GM12878 (cell line): ENCODE results near the gene BTC. TPM values are rescaled to one million over a fixed set of nuclear protein-coding genes. Genes with fewer than 3 reads are reported as not detected.

Experiments used
- ATAC-seq: fragments of 200-7000 bp; cut with Tn5 transposase; 3 replicates; pipeline ENCODE4 v1.9.1; 2020; ENCODE audit warnings: mild to moderate bottlenecking, moderate library complexity
- BruUV-seq: library from RNA; stranded (reverse); fragments of 400-500 nt; replicated peaks from 2 replicates; lab custom pipeline; 2021; lab: Mats Ljungman, UMichigan
- CTCF ChIA-PET: fragments of 300-600 bp; sonication (Branson Sonifier 250); formaldehyde crosslinking; extraction: SDS; loops from one replicate; lab custom pipeline; 2021; ENCODE audit warnings: inconsistent platforms; lab: Yijun Ruan, JAX
- POLR2A ChIA-PET: fragments of 350-600 bp; formaldehyde crosslinking; extraction: SDS; loops from one replicate; lab custom pipeline; 2021; ENCODE audit warnings: inconsistent platforms; lab: Charles Lee
- RAD21 ChIA-PET: fragments of 300-600 bp; sonication (Branson Sonifier 250); formaldehyde crosslinking; loops from one replicate; lab custom pipeline; 2023; ENCODE audit warnings: antibody characterized with exemption; ENCODE audit not compliant: unreplicated experiment; lab: Charles Lee
- SMC1A ChIA-PET: fragments of 300-600 bp; sonication (Branson Sonifier 250); formaldehyde crosslinking; loops from one replicate; lab custom pipeline; 2023; ENCODE audit not compliant: unreplicated experiment, uncharacterized antibody; lab: Charles Lee
- DNase-seq: peaks from one replicate; pipeline ENCODE4 v3.0.0-alpha.2; 2011; ENCODE audit warnings: low read depth, low spot score
- FAIRE-seq: peaks from 3 replicates; lab custom pipeline; 2011; peaks lifted over from hg19 to GRCh38; lab: Jason Lieb, UNC
- H2AFZ ChIP-seq: 2 replicates; pipeline ENCODE4 v1.6.0; 2011; ENCODE audit warnings: low read depth, low read length, control low read depth; ENCODE audit not compliant: control insufficient read depth
- H3K27ac ChIP-seq: 2 replicates; pipeline ENCODE4 v1.5.1; 2011; ENCODE audit warnings: control low read depth; ENCODE audit not compliant: control insufficient read depth, insufficient read depth
- H3K27me3 ChIP-seq, 2 experiments: replicated peaks in 1 of 2; 2 replicates each; pipeline versions ENCODE4 v1.6.0 to v1.6.1; 2011; ENCODE audit warnings: low read length in 1 of 2; ENCODE audit not compliant: control insufficient read depth in 2 of 2, insufficient read depth in 2 of 2
- H3K36me3 ChIP-seq, 2 experiments: 2 replicates each; pipeline ENCODE4 v1.5.1; 2011; ENCODE audit warnings: low read length in 1 of 2; ENCODE audit not compliant: control insufficient read depth in 2 of 2, insufficient read depth in 2 of 2
- H3K4me1 ChIP-seq: 2 replicates; pipeline ENCODE4 v1.6.1; 2011; ENCODE audit warnings: mild to moderate bottlenecking, low read length, moderate library complexity, mixed read lengths; ENCODE audit not compliant: control insufficient read depth, insufficient read depth
- H3K4me2 ChIP-seq: 2 replicates; pipeline ENCODE4 v1.6.0; 2011; ENCODE audit warnings: control low read depth; ENCODE audit not compliant: control insufficient read depth, insufficient read depth
- H3K4me3 ChIP-seq: fragments of 200-600 bp; sonication (generic); 2 replicates; pipeline ENCODE4 v1.5.1; 2016
- H3K79me2 ChIP-seq: 2 replicates; pipeline ENCODE4 v1.6.0; 2011; ENCODE audit warnings: low read length; ENCODE audit not compliant: control insufficient read depth, insufficient read depth
- H3K9ac ChIP-seq: 2 replicates; pipeline ENCODE4 v1.8.0; 2011; ENCODE audit warnings: low read length, control low read depth, mixed read lengths; ENCODE audit not compliant: control insufficient read depth, insufficient read depth
- H3K9me3 ChIP-seq: replicated peaks from 3 replicates; pipeline ENCODE4 v1.5.1; 2011; ENCODE audit warnings: mild to moderate bottlenecking, low read length; ENCODE audit not compliant: control insufficient read depth, insufficient read depth
- H4K20me1 ChIP-seq: 2 replicates; pipeline ENCODE4 v1.6.0; 2011; ENCODE audit not compliant: control insufficient read depth, insufficient read depth
- EP300 ChIP-seq, 2 experiments: fragments of 150-350 bp in 1 of 2; IDR thresholded peaks; 2 replicates each; pipeline ENCODE4 v1.6.1; 2011 to 2012; ENCODE audit warnings: low read depth in 2 of 2, low read length in 2 of 2, borderline replicate concordance in 1 of 2, improper control_type of control experiment in 1 of 2, inconsistent platforms in 1 of 2; ENCODE audit not compliant: control insufficient read depth in 1 of 2
- ESRRA ChIP-seq: IDR thresholded peaks from 2 replicates; pipeline ENCODE4 v1.6.1; 2012; ENCODE audit warnings: mild to moderate bottlenecking, low read length, improper control_type of control experiment
- HDGF ChIP-seq: fragments of 450-650 bp; IDR thresholded peaks from 2 replicates; pipeline ENCODE4 v1.6.1; 2016; ENCODE audit warnings: antibody characterized with exemption
- NFYB ChIP-seq: IDR thresholded peaks from 2 replicates; pipeline ENCODE4 v1.6.1; 2011; ENCODE audit warnings: low read depth, mild to moderate bottlenecking, low read length, improper control_type of control experiment, moderate library complexity; ENCODE audit not compliant: insufficient read depth
- NR2C1 ChIP-seq: fragments of 450-650 bp; IDR thresholded peaks from 2 replicates; pipeline ENCODE4 v1.6.1; 2017; ENCODE audit warnings: antibody characterized with exemption, mild to moderate bottlenecking, moderate library complexity
- PAX8 ChIP-seq: fragments of 450-650 bp; IDR thresholded peaks from 2 replicates; pipeline ENCODE4 v1.6.1; 2017; ENCODE audit warnings: mild to moderate bottlenecking, moderate library complexity
- TCF12 ChIP-seq: IDR thresholded peaks from 2 replicates; pipeline ENCODE4 v1.6.1; 2011; ENCODE audit warnings: low read depth, mild to moderate bottlenecking, low read length
- WGBS: methylation state at CpG from one replicate; pipeline ENCODE4 v1.1.6; 2016; ENCODE audit warnings: low lambda C conversion rate; ENCODE audit not compliant: insufficient replicate concordance, insufficient coverage; ENCODE audit errors: missing lambda C conversion rate; 5-methylcytosine and 5-hydroxymethylcytosine counted together
- in situ Hi-C: fragments of 300-500 bp; cut with MboI; formaldehyde crosslinking; loops from 9 replicates; pipeline ENCODE4 v1.14.3; 2018; ENCODE audit warnings: mixed read lengths
- intact Hi-C: fragments of 100-400 bp; cut with micrococcal nuclease; formaldehyde crosslinking; loops from one replicate; pipeline ENCODE4 v1.14.2; 2022; ENCODE audit not compliant: unreplicated experiment
- polyA plus RNA-seq, 11 experiments: library from polyadenylated mRNA; depleted of rRNA in 4 of 11; unstranded in 6 of 11; stranded (reverse) in 5 of 11; fragments of >200 nt; fragmentation: Nextera tagmentation in 4 of 11; fragmentation: Illumina TruSeq in 1 of 11; extraction: Ambion mirVana in 4 of 11; extraction: Trizol in 1 of 11; gene quantifications; 1 replicate in 1 of 11; 2 replicates in 10 of 11; pipeline versions ENCODE4 v1.2.1 to v1.2.3, GENCODE V29; 2011 to 2016; ENCODE audit warnings: inconsistent platforms in 2 of 11, missing spikeins in 2 of 11, low read depth in 1 of 11
- total RNA-seq, 4 experiments: library from RNA; depleted of rRNA in 3 of 4; stranded (reverse); fragments of >200 nt in 3 of 4; fragmentation: Illumina TruSeq in 1 of 4; extraction: Trizol in 1 of 4; gene quantifications; 2 replicates each; pipeline versions ENCODE4 v1.2.1 to v1.2.3, GENCODE V29; 2013 to 2021
- TF ChIP-seq, protein P1 (sequence below): fragments of 450-650 bp; IDR thresholded peaks from 2 replicates; pipeline ENCODE4 v1.6.1; 2017; ENCODE audit warnings: antibody characterized with exemption, mild to moderate bottlenecking, moderate library complexity
- TF ChIP-seq, protein P2 (sequence below): IDR thresholded peaks from 2 replicates; pipeline ENCODE4 v1.6.1; 2011; ENCODE audit warnings: borderline replicate concordance, low read depth, mild to moderate bottlenecking, moderate library complexity, mixed read lengths, low read length; ENCODE audit not compliant: insufficient read depth; ENCODE audit errors: extremely low read length

BTC gene
- total and polyA plus RNA-seq, 10 of the 15 experiments (the other 5 are each of a cell fraction or from before 2014, with no cell fraction given) = not detected

DNA sequence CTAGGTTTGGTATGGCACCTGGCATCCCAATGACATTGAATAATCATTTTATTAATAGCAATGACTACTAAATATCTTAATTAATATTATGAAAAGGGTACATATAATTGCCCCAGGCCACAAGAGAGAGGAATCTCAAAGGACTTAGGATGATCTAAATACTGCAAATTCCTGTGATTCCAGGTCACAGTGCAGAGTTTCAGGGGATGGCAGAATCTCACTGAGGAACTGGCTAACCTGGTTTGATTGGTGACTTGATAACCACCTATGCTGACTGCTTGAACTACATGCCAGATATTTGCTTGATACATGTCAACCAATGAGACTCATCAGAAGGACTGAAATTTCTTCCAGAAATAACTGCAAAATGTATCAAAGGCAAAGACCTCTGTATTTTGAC lies 37.2 kb downstream of the BTC start:
- POLR2A ChIA-PET = interaction anchor here (0.6 kb wide), 1 partner anchor 8 kb away, joined by 3 read pairs; no protein-coding TSS in a partner anchor
- RAD21 ChIA-PET = no interaction called here
- Histone ChIP-seq H3K9me3 (no peaks in the 10 kb centered on the region), H3K27ac (no peak overlapping the region), H3K4me1 (no peaks in the 10 kb centered on the region), H3K79me2 (no peaks in the 10 kb centered on the region), H4K20me1 (no peaks in the 10 kb centered on the region), H2AFZ (no peak overlapping the region), H3K36me3 (no peaks in the 10 kb centered on the region), H3K4me2 (no peak overlapping the region), H3K9ac (no peak overlapping the region), H3K27me3 (no peaks in the 10 kb centered on the region), H3K4me3 (no peak overlapping the region)
- in situ Hi-C loops = no loop called here
- SMC1A ChIA-PET = no interaction called here
- intact Hi-C loops = no loop called here
- CTCF ChIA-PET = interaction anchor here (0.7 to 0.9 kb wide), 2 partner anchors 8 kb away, joined by 3 read pairs; no protein-coding TSS in a partner anchor
- no TSS peak for BruUV-seq
- DNase-seq = no peak
- ATAC-seq = no peak
- no peak for FAIRE-seq
- TF ChIP-seq EP300 (IDR thresholded peaks at IDR 0.05; ENCODE audit: borderline replicate concordance in 1 of 2, control insufficient read depth in 1 of 2, low read depth in 2 of 2, low read length in 2 of 2) = no peak

GRCh38 chr4:74755486-74755885 lies 38.8 kb downstream of the BTC start:
- FAIRE-seq (no peak), ATAC-seq (no peak), DNase-seq (no peak)
- TF ChIP-seq TCF12 (no peak), NFYB (no peak), ESRRA (no peak), PAX8 (no peak), NR2C1 (no peak), HDGF (no peak)
- TF ChIP-seq, protein P1, sequence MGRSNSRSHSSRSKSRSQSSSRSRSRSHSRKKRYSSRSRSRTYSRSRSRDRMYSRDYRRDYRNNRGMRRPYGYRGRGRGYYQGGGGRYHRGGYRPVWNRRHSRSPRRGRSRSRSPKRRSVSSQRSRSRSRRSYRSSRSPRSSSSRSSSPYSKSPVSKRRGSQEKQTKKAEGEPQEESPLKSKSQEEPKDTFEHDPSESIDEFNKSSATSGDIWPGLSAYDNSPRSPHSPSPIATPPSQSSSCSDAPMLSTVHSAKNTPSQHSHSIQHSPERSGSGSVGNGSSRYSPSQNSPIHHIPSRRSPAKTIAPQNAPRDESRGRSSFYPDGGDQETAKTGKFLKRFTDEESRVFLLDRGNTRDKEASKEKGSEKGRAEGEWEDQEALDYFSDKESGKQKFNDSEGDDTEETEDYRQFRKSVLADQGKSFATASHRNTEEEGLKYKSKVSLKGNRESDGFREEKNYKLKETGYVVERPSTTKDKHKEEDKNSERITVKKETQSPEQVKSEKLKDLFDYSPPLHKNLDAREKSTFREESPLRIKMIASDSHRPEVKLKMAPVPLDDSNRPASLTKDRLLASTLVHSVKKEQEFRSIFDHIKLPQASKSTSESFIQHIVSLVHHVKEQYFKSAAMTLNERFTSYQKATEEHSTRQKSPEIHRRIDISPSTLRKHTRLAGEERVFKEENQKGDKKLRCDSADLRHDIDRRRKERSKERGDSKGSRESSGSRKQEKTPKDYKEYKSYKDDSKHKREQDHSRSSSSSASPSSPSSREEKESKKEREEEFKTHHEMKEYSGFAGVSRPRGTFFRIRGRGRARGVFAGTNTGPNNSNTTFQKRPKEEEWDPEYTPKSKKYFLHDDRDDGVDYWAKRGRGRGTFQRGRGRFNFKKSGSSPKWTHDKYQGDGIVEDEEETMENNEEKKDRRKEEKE = no peak
- TF ChIP-seq, protein P2, sequence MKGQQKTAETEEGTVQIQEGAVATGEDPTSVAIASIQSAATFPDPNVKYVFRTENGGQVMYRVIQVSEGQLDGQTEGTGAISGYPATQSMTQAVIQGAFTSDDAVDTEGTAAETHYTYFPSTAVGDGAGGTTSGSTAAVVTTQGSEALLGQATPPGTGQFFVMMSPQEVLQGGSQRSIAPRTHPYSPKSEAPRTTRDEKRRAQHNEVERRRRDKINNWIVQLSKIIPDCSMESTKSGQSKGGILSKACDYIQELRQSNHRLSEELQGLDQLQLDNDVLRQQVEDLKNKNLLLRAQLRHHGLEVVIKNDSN = no peak
- H2AFZ ChIP-seq = no peak overlapping the region
- POLR2A ChIA-PET = no interaction called here
- H3K9ac ChIP-seq = no peak overlapping the region
- no TSS peak for BruUV-seq
- WGBS = 32% methylated on average over 7 of the region's 7 CpGs
- no peak overlapping the region for H3K4me3 ChIP-seq
- H3K4me2 ChIP-seq = no peak overlapping the region
- no peak overlapping the region for H3K27ac ChIP-seq
- no peaks in the 10 kb centered on the region for H3K79me2 ChIP-seq
- SMC1A ChIA-PET = no interaction called here
- no peaks in the 10 kb centered on the region for H3K9me3 ChIP-seq
- H3K36me3 ChIP-seq = no peaks in the 10 kb centered on the region
- in situ Hi-C loops = no loop called here
- no peaks in the 10 kb centered on the region for H4K20me1 ChIP-seq
- no peaks in the 10 kb centered on the region for H3K4me1 ChIP-seq
- CTCF ChIA-PET = no interaction called here
- no peaks in the 10 kb centered on the region for H3K27me3 ChIP-seq
- RAD21 ChIA-PET = no interaction called here
- intact Hi-C loops = no loop called here
